ENCODE measurements around the gene HTR1A.

The HTR1A gene

DNA sequence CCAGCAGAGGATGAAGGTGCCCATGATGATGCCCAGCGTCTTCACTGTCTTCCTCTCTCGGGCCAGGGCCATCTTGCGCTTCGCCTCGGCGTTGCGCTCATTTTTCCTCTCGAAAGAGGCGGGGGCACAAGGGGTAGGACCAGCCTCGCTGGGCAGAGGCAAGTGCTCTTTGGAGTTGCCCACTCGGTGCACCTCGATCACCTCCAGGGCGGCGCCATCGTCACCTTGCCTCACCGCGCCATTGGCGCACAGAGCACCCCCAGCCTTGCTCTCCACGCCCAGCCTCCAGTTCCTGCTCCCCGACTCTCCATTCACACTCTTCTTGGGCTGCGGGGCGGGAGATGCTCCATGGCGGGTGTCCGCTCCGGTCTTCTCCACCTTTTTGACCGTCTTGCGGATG is 1.6 kb downstream of the HTR1A start:
- Histone ChIP-seq H3K4me2 (ENCODE audit: low read depth, low read length, poor library complexity, severe bottlenecking) (no peak overlapping the region), H3K9me3 (ENCODE audit: insufficient read depth, low read length) (no peaks in the 10 kb centered on the region), H3K27me3 (ENCODE audit: low read length) (no peaks in the 10 kb centered on the region), H3F3A (ENCODE audit: insufficient read depth) (no peaks in the 10 kb centered on the region), H3K27ac (ENCODE audit: low read depth, low read length) (no peak overlapping the region), H3K9me2 (replicated peaks; ENCODE audit: insufficient read depth, low read length) (no peaks in the 10 kb centered on the region), H4K20me1 (ENCODE audit: low read depth, low read length) (no peaks in the 10 kb centered on the region), H3K79me2 (ENCODE audit: insufficient read depth, low read length) (no peaks in the 10 kb centered on the region), H2AFZ (ENCODE audit: low read depth, low read length, severe bottlenecking) (no peak overlapping the region), H3K36me3 (ENCODE audit: low read length) (no peaks in the 10 kb centered on the region), H3K4me3 (ENCODE audit: insufficient read depth, low read length, poor library complexity, severe bottlenecking) (no peak overlapping the region), H3K9ac (ENCODE audit: low read length) (no peak overlapping the region)
- no peak for TF ChIP-seq EZH2phosphoT487 (conservative IDR thresholded peaks at IDR 0.05; ENCODE audit: low read length)
- TF ChIP-seq, protein P1, sequence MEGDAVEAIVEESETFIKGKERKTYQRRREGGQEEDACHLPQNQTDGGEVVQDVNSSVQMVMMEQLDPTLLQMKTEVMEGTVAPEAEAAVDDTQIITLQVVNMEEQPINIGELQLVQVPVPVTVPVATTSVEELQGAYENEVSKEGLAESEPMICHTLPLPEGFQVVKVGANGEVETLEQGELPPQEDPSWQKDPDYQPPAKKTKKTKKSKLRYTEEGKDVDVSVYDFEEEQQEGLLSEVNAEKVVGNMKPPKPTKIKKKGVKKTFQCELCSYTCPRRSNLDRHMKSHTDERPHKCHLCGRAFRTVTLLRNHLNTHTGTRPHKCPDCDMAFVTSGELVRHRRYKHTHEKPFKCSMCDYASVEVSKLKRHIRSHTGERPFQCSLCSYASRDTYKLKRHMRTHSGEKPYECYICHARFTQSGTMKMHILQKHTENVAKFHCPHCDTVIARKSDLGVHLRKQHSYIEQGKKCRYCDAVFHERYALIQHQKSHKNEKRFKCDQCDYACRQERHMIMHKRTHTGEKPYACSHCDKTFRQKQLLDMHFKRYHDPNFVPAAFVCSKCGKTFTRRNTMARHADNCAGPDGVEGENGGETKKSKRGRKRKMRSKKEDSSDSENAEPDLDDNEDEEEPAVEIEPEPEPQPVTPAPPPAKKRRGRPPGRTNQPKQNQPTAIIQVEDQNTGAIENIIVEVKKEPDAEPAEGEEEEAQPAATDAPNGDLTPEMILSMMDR (IDR thresholded peaks at IDR 0.05; ENCODE audit: insufficient read depth, low read length, poor library complexity, severe bottlenecking): no peak

DNA sequence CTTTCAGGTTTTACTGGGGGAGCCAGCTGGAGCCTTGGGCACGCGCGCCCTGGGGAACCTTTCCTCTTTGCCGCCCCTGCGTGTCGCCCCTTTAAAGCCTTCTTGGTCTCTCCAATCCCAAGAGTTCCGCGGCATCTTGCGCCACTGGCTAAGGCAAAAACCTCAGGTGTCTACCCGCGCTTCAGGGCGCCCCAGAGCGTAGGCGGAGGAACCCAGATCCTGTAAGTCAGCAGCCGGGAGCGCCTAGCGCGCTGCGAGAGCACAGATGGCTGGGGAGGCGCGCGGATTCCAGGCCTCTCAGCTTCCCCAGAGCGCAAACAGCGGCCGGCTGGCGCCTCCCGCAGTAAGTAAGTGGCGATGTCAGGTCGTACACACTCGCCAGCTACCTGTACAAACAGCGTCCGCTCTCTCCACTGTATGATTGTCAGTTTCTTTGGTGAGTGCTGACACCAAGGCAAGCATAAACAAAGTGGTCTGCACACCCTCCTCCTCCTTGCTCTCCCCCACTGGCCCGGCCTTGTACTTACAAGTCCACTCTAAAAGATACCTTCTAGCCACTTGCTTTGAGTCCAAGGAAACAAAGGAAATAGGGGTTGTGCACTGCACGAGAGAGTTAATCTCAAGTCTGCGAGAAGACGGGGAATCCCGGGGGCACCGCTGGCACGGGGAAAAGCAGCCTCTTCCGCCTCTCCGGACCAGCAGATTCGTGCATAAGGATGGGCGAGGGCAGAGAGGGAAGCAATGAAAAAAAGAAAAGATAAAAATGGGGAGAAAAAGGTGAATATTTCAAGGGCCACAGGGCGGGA is 2.9 kb downstream of the HTR1A start:
- H3K9ac ChIP-seq (ENCODE audit: low read length): no peak overlapping the region
- no peak overlapping the region for H3K4me3 ChIP-seq (ENCODE audit: insufficient read depth, low read length, poor library complexity, severe bottlenecking)
- H3K79me2 ChIP-seq (ENCODE audit: insufficient read depth, low read length): no peaks in the 10 kb centered on the region
- H3K36me3 ChIP-seq (ENCODE audit: low read length): no peaks in the 10 kb centered on the region
- no peaks in the 10 kb centered on the region for H3K9me3 ChIP-seq (ENCODE audit: insufficient read depth, low read length)
- no peaks in the 10 kb centered on the region for H4K20me1 ChIP-seq (ENCODE audit: low read depth, low read length)
- TF ChIP-seq, protein P1 (IDR thresholded peaks at IDR 0.05; ENCODE audit: insufficient read depth, low read length, poor library complexity, severe bottlenecking): no peak
- no peak for TF ChIP-seq EZH2phosphoT487 (conservative IDR thresholded peaks at IDR 0.05; ENCODE audit: low read length)
- H3K27me3 ChIP-seq (ENCODE audit: low read length): no peaks in the 10 kb centered on the region
- H3K4me2 ChIP-seq (ENCODE audit: low read depth, low read length, poor library complexity, severe bottlenecking): no peak overlapping the region
- no peak overlapping the region for H2AFZ ChIP-seq (ENCODE audit: low read depth, low read length, severe bottlenecking)
- H3F3A ChIP-seq (ENCODE audit: insufficient read depth): no peaks in the 10 kb centered on the region
- H3K9me2 ChIP-seq (replicated peaks; ENCODE audit: insufficient read depth, low read length): no peaks in the 10 kb centered on the region
- no peak overlapping the region for H3K27ac ChIP-seq (ENCODE audit: low read depth, low read length)

DNA sequence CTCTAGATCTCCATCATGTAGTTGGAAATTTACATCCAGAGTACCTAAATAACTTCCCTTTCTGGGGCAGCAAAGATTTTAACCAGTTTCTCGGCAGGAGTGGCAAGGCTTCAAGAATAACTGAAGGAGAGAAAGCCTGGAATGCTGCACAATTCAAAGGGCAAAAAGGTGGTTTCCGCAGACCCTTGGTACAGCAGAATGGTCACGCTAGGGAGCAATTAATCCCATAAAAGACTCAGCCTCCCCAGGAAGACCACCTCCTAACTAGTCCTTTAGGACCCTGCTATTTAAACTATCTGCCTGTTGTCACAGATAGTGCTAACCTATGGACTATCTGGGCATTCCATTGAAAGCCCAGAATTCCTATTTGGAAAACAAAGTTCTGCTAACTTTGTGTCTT is 3.6 kb downstream of the HTR1A start:
- H4K20me1 ChIP-seq (ENCODE audit: low read depth, low read length): no peaks in the 10 kb centered on the region
- no peak overlapping the region for H3K4me3 ChIP-seq (ENCODE audit: insufficient read depth, low read length, poor library complexity, severe bottlenecking)
- TF ChIP-seq, protein P1 (IDR thresholded peaks at IDR 0.05; ENCODE audit: insufficient read depth, low read length, poor library complexity, severe bottlenecking): no peak
- TF ChIP-seq EZH2phosphoT487 (conservative IDR thresholded peaks at IDR 0.05; ENCODE audit: low read length): no peak
- H3K4me2 ChIP-seq (ENCODE audit: low read depth, low read length, poor library complexity, severe bottlenecking): no peak overlapping the region
- H3K36me3 ChIP-seq (ENCODE audit: low read length): no peaks in the 10 kb centered on the region
- H2AFZ ChIP-seq (ENCODE audit: low read depth, low read length, severe bottlenecking): no peak overlapping the region
- H3K27ac ChIP-seq (ENCODE audit: low read depth, low read length): no peak overlapping the region
- H3K9me2 ChIP-seq (replicated peaks; ENCODE audit: insufficient read depth, low read length): no peaks in the 10 kb centered on the region
- H3K9ac ChIP-seq (ENCODE audit: low read length): no peak overlapping the region
- H3F3A ChIP-seq (ENCODE audit: insufficient read depth): no peaks in the 10 kb centered on the region
- no peaks in the 10 kb centered on the region for H3K79me2 ChIP-seq (ENCODE audit: insufficient read depth, low read length)
- H3K27me3 ChIP-seq (ENCODE audit: low read length): no peaks in the 10 kb centered on the region
- no peaks in the 10 kb centered on the region for H3K9me3 ChIP-seq (ENCODE audit: insufficient read depth, low read length)
